Measurements from ENCODE around the gene RAB29.
A peak's percentile ranks its signal among the peaks of the same experiment; 100 is the strongest.
"Not testable (repeated sequence)": the region's sequence is repeated elsewhere in the genome, so short reads cannot be mapped to it uniquely, and the experiment has no call there.

Gene RAB29, protein sequence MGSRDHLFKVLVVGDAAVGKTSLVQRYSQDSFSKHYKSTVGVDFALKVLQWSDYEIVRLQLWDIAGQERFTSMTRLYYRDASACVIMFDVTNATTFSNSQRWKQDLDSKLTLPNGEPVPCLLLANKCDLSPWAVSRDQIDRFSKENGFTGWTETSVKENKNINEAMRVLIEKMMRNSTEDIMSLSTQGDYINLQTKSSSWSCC

DNA sequence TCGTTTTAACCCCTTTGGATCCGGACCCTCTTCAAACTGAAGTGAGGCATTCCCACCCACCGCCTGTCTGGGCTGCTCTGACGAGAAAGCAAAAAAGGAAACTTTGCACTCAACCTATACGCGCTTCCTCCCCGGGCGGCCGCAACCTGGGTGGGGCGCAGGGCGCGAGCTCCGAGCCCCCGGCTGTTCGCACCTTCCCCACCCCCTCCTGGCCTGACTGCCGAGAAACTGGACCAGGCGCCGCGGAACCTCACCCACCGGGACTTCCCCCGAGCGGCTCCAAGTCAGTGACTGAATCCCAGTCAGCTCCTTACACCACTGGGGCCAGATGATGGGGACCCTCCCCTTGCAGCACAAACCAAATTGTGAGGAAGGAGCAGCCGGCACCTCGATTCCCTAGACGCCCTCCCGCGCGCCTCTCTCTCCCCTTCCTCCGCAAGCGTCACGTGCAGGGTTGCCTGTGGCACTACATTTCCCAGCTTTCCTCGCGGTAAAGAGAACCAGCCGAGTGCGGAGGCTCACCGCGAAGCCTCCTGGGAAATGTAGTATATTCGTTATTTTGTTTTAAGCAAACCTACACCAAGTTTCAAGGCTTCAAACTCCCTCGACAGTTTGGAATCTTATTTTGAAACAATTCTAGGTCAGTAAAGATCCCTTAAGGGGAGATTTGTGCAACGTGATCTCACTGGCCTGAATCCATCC, at the start of gene RAB29:
Gene RAB29, minus strand, starts transcription at position 468 of the 702 bp plus-strand sequence. CDS start 526 bp downstream, outside the sequence.
- DNase-seq = peak; percentile 68 to 84

DNA sequence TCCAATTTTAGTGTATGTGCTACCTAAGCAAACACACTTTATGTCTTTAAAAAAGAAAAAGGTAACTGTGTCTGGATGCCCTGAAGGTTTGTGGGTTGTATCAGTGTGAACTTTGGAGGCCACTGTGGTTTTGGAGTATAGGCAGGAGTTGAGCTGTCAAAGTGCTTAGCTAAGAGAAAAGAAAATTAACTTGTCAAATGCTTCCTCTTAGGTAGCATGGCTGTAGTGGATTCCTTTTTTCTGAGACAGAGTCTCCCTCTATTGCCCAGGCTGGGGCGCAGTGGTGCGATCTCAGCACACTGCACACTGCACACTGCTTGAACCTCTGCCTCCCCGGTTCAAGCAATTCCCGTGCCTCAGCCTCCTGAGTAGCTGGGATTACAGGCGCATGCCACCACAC, 48.9 kb upstream of the RAB29 start:
- DNase-seq = no peak

DNA sequence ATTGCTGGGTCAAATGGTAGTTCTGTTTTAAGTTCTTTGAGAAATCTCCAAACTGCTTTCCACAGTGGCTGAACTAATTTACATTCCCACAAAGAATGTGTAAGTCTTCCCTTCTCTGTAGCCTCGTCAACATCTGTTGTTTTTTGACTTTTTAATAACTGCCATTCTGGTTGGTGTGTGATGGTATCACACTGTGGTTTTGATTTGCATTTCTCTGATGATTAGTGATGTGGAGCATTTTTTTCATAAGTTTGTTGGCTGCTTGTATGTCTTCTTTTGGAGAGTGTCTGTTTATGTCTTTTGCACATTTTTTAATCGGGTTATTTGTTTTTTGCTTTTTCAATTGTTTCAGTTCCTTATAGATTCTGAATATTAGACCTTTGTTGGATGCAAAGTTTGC, 48.0 kb upstream of the RAB29 start:
- DNase-seq = not testable (repeated sequence)

DNA sequence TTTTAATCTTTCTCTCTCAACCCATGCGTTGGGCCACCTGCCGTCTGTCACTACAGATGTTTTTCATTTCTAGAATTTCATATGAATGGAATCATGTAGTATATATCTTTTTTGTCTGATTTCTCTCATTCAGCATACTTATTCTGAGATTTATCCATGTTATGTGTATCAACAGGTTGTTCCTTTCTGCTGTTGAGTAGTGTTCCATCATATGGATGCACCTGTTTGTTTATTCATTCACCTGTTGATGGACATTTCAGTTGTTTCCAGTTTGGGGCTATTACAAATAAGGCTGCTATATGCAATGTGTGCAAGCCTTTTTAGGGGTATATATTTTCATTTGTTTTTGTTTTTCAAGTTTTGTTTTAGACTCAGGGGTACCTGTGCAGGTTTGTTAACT, 47.1 kb upstream of the RAB29 start:
- DNase-seq = no peak

DNA sequence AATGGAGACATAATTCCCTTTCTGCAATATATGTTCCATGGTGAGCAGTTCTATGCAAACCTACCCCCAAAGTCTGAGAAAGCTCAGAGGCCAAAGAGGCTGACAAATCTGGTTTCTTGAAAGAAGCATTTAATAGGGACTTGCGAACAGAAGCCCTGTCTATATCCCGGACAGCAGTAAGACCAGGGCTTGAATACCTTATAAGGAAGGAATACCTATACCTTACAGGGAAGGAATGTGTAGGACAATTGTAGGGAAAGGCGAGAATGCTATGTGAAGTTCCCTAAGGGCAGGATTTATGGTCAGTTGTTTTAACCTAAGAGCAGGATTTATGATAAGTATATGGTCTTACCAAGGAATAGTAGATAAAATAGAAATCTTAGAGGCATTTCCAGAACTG, 42.7 kb upstream of the RAB29 start:
- DNase-seq = no peak

DNA sequence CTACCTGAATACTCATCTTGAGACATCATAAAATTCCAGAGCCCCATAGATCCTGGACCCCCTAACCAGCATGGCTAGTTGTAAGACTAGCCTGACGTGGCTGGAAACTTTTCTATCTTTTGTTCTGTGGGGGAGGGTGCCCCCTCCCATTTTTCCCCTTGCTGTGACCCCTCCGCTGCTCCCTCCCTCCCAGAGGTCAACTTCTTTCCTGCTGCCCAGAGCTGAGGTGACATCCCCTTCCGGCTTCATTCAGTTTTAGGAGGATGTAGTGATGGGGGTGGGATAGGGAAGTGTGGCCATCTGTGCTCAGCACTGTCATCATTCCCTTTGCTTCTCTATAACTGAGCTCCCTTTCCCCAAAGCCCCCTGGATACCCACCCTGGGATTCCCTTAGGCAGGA, 42.1 kb upstream of the RAB29 start:
- no peak for DNase-seq

DNA sequence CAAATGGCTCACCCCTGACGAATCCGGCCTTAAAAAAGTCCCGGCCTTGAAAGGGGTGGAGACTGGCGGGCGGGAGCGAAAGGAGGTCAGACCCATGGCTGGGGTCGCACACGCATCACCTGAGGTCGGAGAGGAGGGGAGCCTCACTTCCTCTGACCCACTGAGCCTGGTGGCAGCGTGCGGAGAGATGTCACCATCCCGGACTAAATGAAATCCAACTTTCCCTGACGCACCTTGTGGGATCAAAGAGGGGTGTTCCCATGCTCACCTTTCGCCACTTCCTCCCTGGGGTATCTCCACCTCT, 38.4 kb upstream of the RAB29 start:
- DNase-seq = peak in 1 of 2 experiments; percentile 7

DNA sequence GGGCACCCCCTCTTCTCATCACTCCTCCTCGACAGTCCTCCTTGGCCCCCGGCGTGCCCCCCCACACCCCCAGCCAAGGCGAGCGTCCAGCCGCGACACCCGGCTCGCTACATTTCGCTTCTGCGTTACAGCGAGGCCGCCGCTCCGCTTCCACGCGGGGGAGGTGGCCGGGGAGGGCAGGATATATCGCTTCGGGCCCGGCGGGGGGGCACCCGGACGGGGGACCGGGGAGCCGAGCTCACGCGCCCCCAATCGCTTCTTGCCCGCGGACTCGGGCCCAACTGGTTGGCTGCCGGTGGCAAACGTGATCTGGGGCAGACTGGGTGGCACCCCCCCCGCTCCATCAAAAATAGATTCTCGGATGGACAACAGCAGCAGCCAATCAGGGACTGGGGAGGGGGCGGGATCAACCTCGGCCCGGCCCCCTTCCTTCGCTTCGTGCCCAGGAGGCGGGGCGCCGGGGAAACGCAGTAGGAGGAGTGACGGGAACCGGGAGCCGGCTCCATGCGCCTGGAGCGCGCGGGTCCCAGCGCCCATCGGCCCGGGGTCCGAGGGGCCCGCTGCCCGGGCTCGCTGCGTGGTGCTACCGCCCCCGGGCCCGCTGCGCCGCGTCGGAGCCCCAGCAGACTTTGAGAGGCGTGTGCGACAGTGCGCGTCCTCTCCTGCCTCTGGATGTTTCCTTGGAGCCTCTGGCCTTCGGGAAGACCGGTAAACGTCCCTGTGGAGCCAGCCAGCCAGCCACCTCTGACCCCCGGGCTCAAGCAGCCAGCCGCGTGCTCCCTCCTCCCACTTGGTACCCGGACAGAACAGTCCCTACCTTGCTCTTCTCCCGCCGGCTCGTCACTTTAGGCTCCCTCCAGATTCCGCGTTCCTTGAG, 37.8 kb upstream of the RAB29 start, which contains the start of gene SLC41A1:
Gene SLC41A1, minus strand, starts transcription at position 321 of the 877 bp plus-strand sequence. CDS start 2,757 bp downstream, outside the sequence.
- DNase-seq = peak; percentile 85 to 89

DNA sequence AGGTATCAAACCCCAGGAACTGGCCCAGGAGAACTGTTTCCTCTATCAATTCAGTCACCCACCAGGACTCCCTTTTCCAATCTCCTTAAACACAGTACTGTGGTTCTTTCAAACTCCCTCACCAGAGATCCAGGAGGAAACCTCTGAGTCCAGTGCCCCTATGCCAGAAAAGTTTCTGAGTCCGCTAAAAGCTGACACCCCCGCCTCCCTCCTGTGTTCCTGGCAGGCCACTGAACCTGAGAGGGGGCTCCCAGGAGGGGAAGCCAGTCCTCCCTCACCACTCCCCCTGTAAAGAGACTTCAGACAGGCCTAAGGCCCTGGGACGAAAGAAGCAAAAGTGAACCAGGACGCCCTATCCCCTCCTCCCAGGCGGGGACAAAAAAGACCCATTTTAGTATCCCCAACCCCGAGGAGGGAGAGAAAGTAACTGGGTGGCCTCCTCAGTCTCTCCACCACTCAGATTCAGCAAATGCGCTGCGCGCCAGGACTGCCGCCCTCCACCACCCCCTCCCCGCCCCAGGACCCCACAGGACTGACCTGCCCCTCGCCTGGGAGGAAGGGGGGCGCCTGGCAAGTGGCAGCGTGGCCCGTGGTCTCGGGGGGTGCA, 37.1 kb upstream of the RAB29 start:
- DNase-seq = no peak

DNA sequence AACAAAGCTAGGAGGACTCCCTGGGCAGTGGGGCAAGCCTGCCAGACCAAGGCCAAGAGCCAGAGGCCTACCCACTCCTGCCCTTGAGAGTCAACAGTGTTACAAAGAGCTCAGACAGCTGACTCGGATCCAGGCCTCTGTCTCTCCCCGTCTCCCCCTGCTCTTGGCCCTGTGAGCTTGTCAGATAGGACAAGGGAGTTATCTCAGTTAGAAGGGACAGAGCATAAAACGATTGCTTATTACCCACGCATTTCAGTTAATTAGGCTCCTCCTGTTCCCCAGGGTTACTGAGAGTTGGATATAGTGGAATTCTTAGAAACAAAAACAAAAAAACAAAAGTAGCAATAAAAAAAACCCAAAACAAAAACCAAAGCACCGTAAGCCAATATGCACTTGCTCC, 36.4 kb upstream of the RAB29 start:
- no peak for DNase-seq

DNA sequence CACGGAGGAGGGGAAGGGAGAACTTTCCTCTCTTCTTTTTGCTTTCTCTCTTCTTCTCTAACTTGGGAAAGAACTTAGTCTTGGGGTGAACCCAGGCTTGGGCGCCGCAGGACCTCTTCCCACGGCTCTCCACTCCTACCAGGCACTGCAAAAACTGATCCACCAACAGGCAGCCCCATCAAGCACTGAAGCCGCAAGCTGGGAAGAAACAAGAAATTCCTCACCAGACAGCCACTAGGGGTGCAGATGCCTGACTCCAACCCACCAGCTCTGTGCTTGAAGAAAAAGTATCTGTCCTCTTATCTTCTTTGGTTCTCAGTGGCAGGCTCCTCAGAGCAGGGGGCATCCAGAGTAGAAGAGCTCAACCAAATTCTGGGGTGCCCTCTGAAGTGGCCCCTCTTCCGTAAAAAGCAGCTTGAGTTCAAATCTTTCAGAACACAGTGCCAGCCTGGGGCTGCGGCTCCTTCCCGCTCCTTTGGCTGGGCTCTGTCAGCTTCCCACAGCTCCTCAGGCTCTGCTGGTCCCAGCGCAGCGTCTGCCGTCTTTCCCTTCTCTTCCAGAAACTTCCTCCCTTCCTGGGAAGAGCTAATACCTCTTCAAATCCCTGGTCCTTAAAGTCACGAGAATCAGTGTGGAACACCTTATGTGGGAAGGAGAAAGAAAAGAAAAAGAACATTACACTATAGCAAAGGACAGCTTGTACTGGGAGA, 35.3 kb upstream of the RAB29 start:
- DNase-seq = no peak

DNA sequence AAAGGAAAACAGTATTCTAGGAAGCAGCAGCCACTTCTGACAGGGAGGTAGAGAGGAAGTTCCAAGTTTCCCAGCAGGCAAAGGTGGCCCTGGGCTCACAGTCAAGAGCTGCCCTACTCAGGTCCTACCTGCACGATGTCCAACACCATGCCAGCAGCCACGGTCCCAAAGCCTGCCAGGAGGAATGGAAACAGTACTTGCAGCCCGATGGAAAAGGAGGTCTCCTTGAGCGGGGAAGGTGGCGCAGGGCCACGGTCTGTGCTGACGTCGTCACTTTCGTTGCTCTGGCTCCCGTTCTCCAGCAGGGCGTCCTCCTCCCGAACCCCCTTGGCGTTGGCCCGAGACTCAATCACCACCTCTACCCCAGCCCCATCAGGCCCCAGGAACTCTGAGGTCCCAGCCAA, 34.7 kb upstream of the RAB29 start:
- no peak for DNase-seq

DNA sequence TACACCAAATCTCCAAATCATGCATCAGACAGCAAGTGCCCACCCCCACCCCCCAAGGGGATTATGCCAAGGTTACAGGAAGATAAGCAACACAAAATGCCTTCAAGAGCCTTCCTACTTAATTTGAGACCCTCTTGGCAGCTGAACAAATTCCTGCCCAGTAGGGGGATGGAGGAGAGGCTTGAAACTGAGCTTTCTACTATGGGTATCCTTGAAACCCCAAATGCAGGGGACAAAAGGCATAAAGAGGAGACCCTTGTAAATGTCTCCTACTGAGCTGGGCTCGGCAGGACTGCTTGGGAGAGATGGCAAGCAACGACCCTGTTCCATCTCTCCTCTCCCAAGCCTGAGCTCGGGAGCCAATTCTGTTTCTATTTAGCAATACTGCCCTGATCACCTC, 34.2 kb upstream of the RAB29 start:
- DNase-seq = no peak

DNA sequence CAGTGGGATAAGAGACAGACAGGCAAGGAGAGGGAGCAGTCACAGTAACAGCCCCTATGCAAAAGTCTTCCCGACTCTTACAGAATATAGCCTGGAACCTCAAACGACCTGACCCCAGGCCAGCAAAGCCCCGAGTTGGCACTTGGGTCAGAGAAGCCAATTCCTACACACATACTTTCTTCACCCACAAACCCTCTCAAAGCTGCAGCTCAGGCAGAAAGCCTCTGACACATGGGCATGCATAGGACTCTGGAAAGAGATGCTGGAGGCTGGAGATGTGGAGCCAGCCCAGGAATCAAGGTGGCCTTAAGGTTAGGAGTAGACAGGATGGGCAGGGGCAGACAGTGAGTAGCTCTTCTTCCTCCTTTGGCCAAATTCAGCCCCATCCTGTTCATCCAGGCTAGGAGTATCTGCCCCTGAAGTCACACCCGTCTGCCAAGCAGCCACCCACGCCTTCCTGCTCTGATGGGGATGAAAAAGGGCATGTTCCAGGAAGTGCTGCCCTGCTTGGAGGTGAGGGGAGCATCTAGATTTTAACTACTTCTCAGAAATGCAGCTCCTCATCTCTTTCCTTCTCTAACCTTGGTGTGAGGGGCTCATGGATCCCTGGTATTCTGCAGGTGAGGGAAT, 29.9 kb upstream of the RAB29 start:
- peak; percentile 28 to 43 for DNase-seq

DNA sequence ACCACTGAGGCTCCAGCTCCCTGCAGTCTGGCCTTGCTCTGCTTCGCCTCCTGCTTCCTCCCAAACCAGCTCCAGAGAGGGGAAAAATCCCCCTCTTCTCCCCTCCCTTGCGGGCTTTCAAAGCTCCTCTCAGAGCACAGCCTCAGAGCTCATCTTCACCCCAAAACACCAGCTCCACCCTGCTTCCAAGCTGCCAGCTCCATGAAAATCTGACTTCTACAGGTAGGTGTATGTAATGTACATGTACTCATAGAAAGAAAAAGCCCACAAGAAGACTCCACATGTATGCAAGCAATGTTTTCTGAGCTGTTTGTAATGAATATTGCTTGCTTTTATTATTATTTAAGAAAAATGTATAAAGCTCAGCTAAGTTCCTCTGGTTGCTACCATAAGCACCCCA, 29.3 kb upstream of the RAB29 start:
- DNase-seq = no peak

DNA sequence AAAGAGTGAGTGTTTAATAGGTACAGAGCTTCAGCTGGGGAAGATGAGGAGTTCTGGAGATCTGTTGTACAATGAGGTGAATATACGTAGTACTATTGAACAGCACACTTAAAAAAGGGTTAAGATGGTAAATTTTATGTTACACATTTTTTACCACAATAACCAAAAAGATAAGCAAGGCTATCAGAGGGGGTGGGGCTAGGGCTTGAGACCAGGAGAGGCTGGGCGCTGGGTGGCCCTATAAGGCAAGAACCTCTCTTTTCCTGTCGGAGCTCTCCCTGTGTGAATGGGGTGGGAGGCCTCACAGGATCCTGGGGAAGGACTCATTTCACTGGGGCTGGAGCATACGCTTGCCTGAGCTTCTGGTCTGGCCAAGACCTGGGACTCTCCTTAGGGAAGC, 28.7 kb upstream of the RAB29 start:
- no peak for DNase-seq

DNA sequence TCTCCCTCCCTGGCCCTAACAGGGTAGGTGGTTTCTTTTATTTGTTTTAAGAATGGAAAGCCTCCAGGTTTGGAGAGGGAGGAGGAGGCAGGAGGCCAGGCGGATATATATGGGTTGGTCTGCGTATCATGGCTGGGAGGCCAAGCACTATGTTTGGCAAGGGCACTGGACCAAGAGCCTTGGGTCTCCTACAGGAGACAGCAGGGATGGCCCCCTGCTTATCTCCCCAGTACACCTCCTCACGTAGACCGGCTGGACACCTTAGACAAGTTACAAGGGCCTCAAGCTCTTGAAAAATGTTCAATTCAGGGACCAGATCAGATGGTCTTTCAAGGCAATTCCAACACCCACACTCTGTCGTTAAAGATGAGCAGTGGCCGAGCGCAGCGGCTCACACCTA, 26.8 kb upstream of the RAB29 start:
- no peak for DNase-seq

DNA sequence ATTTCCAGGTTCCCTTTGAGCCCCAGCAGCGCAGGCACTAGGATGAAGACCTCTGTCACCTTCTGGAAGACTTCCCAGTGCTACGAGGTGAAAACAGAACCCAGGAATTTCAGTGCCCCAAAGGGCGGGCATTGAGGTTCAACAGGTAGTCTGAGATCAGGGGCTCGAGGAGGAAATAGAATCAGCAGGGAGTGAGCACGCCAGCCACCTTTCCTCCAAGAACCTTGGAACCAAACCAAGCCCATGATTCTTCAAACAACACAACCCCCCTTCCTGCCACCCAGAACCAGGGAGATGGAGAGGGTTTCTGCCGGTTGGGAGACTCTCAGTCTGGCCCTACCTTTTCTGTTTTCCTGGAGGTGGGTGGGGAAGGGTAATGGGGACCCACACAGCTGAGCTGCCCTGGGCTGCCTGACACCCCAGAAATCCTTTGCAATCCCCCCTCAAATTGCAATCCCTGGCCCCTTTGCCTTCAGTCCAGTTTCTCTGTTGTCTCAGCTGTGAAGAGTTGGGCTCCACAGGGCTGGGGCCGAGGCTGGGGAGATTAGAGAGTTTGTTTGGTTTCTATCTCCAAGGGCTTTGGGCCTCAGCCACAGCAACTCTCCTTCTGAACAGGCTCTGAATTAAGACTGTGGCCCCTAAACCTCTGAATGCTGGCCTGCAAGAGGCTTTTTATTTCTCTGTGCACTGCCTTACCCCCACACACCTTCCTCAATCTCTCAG, 25.9 kb upstream of the RAB29 start:
- no peak for DNase-seq

DNA sequence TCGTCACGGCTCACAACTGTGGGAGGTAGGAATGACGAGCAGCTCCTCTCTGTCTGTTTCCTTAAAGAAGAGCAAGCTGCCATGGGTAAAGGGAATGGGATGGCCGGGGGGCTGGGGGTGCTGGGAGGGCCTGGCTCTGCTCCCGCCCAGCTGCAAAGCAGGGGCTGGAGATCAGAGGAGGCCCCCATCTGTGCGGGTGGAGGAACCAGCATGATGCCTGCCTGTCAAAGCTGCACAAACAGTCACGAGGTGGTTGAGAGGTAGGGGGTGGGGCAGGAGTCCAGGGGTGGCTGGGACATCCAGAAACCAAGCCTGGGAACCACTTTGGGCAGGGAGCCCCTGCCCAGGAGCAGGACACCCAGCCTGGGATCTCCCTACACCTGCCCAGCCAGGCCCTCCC, 25.1 kb upstream of the RAB29 start:
- no peak for DNase-seq

DNA sequence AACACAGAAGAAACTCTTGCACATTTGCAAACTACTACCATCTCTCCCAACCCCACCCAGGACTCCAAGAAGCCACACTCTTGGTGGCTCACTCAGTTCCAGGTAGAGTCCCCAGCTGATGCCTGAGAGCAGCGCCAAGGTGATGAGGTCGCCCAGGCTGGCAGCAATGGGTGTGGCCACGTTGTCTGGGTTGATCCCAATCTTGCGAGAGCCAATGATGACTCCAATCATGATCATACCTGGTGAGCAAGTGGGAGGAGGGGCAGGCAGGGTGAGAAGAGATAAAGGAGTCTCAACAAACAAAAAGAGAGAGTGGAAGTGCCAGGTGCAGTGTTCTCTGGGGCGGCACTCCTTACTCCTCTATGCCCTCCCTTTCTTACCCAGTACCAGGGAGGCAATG, 23.3 kb upstream of the RAB29 start:
- DNase-seq = no peak

DNA sequence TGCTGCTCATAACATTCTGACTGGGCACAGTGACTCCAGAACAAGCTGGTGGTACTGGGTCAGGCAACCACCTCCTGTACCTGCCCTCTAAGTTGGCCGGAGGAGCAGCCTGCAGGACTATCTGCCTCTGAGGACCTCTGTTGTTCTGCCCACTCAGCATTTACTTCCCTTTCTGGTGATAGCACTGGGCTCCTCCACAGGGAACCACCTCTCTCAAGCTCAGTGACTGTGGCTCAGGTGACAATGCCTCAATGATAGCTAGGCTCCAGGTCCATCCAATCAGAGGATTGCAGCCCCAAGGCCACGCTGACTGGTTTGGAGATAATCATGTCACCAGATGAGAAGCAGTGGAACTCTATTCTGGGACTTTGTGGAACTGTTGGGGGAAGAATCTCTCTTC, 21.9 kb upstream of the RAB29 start:
- no peak for DNase-seq

Measured in stimulated activated CD4-positive, alpha-beta T cell treated with anti-CD3 and anti-CD28 coated beads, Interleukin-4, amount 100 ng/mL, for 4 hours (primary cell).